Activated CD4-positive, CD25-positive, alpha-beta regulatory T cell treated with anti-CD3 and anti-CD28 coated beads, Interleukin-2, amount 50 U/mL, for 72 hours (primary cell): Measurements from ENCODE around the gene VPREB1.
"Not testable (repeated sequence)": the region's sequence is repeated elsewhere in the genome, so short reads cannot be mapped to it uniquely, and the experiment has no call there.

Source experiments
- DNase-seq: peaks from one replicate; pipeline ENCODE4 v3.0.0; 2021

Gene VPREB1

GRCh38 chr22:22214819-22215329 lies 29.7 kb upstream of the VPREB1 start:
- no peak for DNase-seq

- no peak for DNase-seq
Measured at GRCh38 chr22:22215659-22216449, 28.7 kb upstream of the VPREB1 start.

GRCh38 chr22:22216450-22216959 lies 28.1 kb upstream of the VPREB1 start:
- no peak for DNase-seq

DNA sequence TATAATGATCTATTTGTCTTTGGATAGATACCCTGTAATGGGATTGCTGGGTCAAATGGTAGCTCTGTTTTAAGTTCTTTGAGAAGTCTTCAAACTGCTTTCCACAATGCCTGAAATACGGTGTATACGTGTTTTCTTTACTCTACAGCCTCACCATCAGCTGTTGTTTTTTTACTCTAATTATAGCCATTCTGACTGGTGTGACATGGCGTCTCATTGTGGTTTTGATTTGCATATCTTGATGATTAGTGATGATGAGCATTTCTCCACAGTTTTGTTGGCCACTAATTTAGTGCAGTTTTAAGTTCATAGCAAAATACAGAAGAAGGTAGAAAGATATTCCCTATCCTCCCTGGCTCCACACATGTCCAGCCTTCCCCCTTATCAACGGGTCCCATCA lies 26.3 kb upstream of the VPREB1 start:
- no peak for DNase-seq

GRCh38 chr22:22219140-22219996 lies 25.2 kb upstream of the VPREB1 start:
- DNase-seq, result no peak

DNA sequence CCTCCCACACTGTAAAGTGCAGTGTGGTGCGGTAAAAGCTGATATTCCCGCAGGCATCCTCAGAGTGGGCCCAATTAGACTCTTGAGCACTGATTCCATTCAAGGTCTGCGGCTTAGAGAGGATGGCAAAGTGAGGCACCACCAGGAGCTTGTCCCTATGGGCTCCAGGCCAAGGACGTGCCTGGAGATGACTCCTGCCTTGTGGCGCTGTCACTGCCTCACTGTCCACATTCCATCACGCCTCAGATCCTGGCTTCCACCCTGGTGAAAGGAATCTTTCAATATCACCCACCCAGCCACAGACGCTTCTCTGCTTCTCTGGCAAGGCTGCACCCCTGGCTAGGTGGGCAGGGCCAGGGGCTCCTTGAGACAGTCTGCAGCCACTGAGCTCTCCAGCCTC lies 23.5 kb upstream of the VPREB1 start:
- not testable (repeated sequence) for DNase-seq

DNA sequence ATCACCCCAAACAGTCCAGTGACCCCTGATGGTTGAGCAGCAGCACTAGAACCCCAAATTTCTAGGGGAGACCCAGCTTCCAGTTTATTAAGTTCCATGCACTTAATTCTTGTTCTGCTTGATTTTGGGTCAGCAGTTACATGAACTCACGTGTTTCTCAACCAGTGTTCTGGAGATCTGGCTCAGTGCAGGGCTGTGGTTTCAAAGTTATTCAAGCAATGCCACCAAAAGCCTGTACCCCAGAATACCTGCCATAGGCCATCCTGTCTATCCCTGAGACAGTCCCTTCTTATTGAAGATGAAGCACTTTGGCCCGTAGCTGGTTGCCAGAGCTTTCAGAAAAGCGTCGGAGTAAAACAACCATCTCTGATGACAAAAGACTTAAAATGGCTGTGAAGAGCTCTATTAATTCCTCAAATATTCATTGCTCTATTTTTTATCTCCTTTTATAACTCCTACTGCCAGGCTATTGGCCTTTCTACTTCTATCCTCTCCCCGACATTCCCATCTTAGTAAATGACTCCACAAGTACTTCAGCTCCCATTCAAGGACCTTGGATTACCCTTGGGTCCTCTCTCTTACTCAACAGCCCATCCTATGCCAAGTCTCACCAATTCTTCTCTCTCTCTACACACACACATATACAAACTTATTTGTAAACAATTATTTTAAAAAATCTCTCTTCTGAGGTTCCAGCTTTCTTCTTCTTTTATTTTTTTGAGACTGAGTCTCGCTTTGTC lies 18.0 kb upstream of the VPREB1 start:
- DNase-seq, result no peak

DNA sequence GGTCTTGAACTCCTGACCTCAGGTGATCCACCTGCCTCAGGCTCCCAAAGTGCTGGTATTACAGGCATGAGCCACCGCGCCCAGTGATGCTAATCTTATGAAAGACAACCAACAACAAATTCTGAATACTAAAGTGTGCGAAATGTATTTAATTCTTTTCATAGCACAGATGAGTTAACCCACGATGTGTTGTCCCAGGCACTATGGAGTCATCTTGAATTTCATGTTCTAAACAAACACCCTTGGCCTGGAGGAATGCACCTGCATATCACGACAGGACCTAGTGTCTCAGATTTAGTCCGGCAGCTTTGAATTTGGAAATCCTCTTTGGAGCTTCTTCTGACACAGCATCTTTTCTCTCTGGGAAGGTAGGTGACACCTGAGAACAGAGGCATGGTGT lies 16.2 kb upstream of the VPREB1 start:
- no peak for DNase-seq

DNA sequence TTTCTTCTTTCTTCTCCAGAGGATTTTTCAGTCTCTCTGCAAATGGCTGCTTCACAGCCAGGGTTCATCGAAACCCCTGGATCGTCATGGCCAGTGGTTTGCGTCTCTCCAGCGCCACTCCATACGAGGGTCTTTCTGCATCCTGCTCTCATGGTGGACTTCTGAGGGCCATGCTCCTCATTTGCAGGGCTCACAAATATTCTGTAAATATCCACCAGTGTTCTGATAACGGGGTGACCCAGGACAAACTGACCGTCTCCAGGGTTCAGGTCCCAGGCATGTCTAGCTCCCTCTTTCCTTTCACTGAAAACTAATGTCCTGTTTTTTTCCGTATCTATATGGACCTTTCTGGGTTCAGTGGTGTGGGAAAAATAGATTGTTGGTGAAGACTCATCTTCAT lies 15.7 kb upstream of the VPREB1 start:
- DNase-seq, result no peak

GRCh38 chr22:22229683-22230420 lies 14.7 kb upstream of the VPREB1 start:
- no peak for DNase-seq

DNA sequence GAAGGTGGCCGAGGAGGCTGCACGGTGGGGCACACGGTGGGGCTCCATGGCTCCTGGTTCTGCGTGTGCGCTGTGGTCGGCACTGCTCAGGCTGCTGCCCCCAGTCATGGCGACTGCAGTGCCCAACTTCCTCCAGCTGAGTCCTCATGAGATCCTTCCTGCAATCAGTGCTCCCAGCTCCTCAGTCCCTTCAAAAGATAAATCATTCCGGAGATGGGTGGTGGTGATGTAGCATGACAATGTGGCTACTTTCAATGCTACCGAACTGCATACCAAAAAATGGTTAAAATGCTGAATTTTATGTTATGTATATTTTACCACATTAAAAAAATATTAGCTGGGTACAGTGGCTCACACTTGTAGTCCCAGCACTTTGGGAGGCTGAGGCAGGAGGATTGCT lies 14.1 kb upstream of the VPREB1 start:
- no peak for DNase-seq

DNA sequence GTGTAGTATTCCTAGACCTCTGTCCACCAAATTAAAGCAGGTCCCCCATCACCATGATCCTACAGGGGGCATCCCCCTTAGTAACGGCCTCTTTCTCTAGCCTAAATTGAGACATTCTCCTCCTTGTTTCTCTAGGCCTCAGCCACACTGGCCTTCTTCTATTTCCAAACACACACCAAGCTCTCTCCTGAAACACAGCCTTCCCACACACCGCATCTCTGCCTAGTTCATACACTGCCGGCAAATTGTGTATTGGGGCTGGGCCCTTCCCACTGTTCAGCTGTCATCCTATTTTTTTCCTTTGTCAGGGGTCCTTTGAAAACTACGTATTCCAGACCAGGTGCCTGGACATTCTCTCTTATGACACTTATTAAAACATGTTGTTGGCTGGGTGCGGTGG lies 11.5 kb upstream of the VPREB1 start:
- DNase-seq, result no peak

GRCh38 chr22:22235558-22235957 lies 9.0 kb upstream of the VPREB1 start:
- DNase-seq, result peak; percentile 66

DNA sequence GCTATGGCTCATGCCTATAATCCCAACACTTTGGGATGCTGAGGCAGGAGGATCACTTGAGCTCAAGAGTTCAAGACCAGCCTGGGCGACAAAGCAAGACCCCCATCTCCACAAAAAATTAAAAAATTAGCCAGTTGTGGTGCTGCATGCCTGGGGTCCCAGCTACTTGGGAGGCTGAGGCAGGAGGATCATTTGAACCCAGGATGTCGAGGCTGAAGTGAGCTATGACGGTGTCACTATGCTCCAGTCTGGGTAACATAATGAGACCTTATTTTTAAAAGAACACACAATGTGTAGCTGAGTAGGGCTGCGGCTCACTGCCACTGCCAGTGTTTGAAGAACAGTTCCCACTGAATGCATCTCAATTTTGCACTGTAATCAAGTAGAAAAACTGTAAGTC lies 7.1 kb upstream of the VPREB1 start:
- no peak for DNase-seq

DNA sequence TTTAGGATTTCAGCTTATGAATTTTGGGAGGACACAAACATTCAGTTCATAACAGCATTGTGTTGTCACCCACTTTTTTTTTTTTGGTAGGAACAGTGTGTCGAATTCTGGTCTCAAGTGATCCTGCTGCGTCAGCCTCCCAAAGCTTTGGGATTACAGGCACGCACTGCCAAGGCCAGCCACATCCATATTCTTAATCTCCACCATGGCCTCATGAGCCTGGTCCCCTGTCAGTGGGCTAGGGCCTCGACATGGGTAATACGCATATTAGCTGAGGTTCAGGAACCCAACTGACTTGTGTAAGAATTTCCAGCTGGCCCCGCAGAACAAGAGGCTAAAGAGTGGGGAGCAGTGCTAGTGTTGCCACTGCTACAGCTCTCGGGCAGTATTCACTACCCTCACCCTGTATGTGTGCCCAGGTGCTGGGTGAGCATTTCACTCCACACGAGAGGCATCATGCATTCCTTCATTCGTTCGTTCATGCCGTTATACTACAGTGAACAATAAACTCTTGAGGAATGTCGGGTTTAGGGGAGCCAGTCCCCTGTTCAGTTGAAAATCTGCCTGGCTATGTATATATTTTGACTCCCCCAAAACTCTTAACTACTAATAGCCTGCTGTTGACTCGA lies 5.2 kb upstream of the VPREB1 start:
- DNase-seq, result no peak

GRCh38 chr22:22241554-22241898 lies 3.1 kb upstream of the VPREB1 start:
- no peak for DNase-seq

GRCh38 chr22:22242488-22242887 lies 2.1 kb upstream of the VPREB1 start:
- DNase-seq, result no peak

DNA sequence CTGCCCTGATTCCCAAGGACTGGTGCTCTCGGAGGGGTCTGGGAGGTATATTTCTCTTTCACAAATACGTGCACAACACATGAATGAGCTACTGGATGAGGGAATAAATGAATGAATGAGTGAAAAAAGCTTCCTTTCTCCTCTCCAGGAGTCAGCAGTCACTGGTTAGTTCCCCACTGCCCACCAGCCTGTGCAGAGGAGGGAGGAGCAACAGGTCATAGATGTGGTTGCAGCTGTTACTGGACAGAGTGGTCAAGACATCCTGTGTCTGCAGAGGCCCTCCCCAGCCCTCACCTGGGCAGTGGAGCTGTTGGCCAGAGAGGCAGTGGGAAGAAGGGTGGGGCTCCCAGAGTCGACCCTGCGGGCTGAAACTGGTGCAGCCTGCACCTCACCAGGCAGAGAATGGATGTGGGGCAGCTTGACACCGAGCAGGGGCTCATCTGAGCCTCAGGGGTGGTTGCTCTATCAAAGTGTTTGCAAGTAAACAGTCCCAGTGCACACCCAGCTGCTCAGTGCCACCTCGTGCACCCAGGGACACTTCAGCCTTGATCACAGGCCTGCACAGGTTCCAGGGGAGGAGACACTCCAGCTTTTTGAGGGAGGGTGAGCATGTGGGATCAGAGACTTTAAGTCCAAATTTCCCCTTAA lies 1.4 kb upstream of the VPREB1 start:
- DNase-seq, result no peak

- no peak for DNase-seq
Measured at GRCh38 chr22:22245256-22245909, 797 bp downstream of the VPREB1 start.

DNA sequence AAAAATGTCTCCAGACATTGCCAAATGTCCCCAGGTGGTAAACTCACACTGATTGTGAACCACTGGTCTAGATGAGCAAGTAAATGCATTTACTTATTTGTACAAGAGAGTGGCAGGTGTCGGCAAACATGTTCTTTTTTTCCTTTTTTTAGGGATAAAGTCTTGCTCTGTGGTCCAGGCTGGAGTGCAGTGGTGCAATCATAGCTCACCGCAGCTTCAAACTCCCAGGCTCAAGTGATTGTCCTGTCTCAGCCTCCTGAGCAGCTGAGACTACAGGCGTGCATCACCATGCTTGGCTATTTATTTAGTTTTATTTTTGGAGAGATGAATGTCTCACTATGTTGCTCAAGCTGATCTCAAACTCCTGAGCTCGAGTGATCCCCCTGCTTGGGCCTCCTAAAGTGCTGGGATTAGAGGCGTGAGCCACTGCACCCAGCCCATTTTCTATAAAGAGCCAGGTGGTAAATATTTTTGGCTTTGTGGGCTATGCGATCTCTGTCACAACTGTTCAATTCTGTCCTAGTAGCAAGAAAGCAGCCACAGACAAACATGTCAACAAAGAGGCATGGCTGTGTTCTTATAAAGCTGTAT lies 1.4 kb downstream of the VPREB1 start:
- DNase-seq, result no peak

DNA sequence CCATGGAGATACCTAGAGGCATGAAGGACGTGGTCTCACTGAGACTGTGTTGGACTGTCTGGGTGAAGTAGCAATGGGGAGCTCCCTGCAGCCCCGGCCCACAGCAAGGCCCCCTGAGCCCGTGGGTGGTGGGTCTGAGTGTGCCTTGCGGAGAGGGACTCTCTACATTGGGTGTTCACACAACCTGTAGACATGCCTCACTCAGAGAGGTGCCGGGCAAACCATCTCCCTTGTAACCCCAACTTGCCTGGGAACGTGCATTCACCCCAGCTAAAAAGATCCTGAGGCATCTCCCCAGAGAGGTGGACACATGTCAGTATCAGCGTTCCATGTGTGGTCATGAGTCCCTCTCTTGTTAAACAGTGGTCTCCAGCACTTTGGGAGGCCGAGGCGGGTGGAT lies 2.1 kb downstream of the VPREB1 start:
- no peak for DNase-seq
